HG03175 (cell line): ENCODE data around the gene TUBA4B.
A peak's percentile ranks its signal among the peaks of the same experiment; 100 is the strongest.

ENCODE experiments used
- ATAC-seq: cut with Tn5 transposase; IDR thresholded peaks from one replicate; pipeline ENCODE4 v1.9.1; 2021; ENCODE audit warnings: mild to moderate bottlenecking, moderate library complexity; ENCODE audit not compliant: unreplicated experiment

TUBA4B gene

GRCh38 chr2:219289537-219290361, 36.7 kb downstream of the TUBA4B start:
- no peak for ATAC-seq

- no peak for ATAC-seq
Measured at GRCh38 chr2:219290381-219291171, 37.5 kb downstream of the TUBA4B start.

GRCh38 chr2:219291394-219291793, 38.4 kb downstream of the TUBA4B start:
- ATAC-seq: no peak

GRCh38 chr2:219291910-219292490, 39.0 kb downstream of the TUBA4B start:
- no peak for ATAC-seq

GRCh38 chr2:219292616-219293015, 39.6 kb downstream of the TUBA4B start:
- no peak for ATAC-seq

GRCh38 chr2:219293736-219294231, 40.7 kb downstream of the TUBA4B start:
- no peak for ATAC-seq

- peak; percentile 88 for ATAC-seq
Measured at GRCh38 chr2:219294356-219295351, 41.6 kb downstream of the TUBA4B start.

- ATAC-seq: no peak
Measured at GRCh38 chr2:219296142-219296541, 43.1 kb downstream of the TUBA4B start.

- no peak for ATAC-seq
Measured at GRCh38 chr2:219296631-219297391, 43.8 kb downstream of the TUBA4B start.

GRCh38 chr2:219297766-219298456, 44.9 kb downstream of the TUBA4B start:
- ATAC-seq: no peak

GRCh38 chr2:219298759-219299371, 45.8 kb downstream of the TUBA4B start:
- ATAC-seq: peak; percentile 65

GRCh38 chr2:219299372-219299760, 46.3 kb downstream of the TUBA4B start:
- no peak for ATAC-seq

- no peak for ATAC-seq
Measured at GRCh38 chr2:219300022-219300421, 47.0 kb downstream of the TUBA4B start.

- no peak for ATAC-seq
Measured at GRCh38 chr2:219302412-219302968, 49.4 kb downstream of the TUBA4B start.

GRCh38 chr2:219304223-219304622, 51.2 kb downstream of the TUBA4B start:
- ATAC-seq: no peak

GRCh38 chr2:219306047-219306446, 53.0 kb downstream of the TUBA4B start:
- ATAC-seq: no peak

- ATAC-seq: peak; percentile 43
Measured at GRCh38 chr2:219308142-219309101, 55.4 kb downstream of the TUBA4B start.
